DMS153 treated with DMSO at 0.1 percent for 48 hours (cell line): ENCODE results near the gene KCNIP1.

ENCODE experiments used
- DNase-seq: peaks from one replicate; lab custom pipeline; 2025; ENCODE audit not compliant: unreplicated experiment; lab: John Stamatoyannopoulos, UW

Gene KCNIP1

DNA sequence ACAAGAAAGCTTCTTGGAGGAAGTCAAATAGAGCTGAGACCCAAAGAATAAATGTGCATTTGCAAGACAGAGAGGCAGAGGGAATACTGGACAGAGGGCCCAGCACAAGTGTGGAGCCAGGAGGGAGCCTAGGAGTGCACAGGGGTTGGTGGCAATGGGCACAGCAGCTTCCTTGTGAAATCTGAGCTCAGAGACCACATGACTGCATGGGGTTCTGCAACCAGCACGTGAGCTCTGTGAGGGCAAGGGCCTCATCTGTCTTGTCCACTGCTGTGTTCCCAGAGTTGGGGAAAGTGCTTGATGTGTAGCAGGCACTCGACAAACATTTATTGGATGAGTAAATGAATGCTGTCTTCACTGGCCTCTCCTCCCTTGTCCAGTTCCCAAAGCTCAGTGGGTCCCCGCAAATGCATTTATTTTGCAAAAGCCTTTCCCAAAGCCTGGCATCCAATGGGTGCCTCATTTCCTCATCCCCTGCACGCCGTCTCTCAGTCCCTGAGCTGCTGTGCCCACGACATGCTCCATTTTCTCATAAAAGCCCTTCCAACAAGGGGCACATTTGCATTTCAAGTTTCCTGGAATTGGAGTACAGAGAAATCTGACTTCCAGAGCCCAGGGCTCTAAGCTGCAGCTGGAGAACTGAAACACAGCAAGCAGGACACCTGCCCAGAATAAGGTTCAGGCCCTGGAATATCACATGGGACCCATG is 58.5 kb downstream of the KCNIP1 start:
- DNase-seq, result no peak

GRCh38 chr5:170562875-170563228 is 59.0 kb downstream of the KCNIP1 start:
- no peak for DNase-seq

GRCh38 chr5:170563824-170564567 is 60.2 kb downstream of the KCNIP1 start:
- no peak for DNase-seq

DNA sequence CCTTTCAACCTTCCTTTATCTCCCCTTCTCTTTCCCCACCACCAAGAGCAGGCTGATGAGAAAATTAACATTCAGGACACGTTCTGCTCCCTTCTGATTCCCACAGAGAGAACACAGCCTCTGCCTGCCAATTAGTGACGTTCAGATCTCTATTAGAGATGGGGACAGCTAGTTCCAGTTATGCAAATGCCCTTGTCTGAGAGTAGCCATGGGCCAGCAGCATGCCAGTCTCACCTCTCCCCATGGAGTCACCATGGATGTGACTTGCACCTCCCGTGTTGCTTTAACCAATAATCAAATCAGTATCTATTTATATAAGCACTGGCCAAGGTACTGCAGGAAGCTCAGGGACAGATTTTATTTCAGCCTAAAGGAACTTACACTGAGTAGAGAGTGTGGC is 61.3 kb downstream of the KCNIP1 start:
- no peak for DNase-seq

GRCh38 chr5:170569101-170569500 is 65.3 kb downstream of the KCNIP1 start:
- DNase-seq, result no peak

DNA sequence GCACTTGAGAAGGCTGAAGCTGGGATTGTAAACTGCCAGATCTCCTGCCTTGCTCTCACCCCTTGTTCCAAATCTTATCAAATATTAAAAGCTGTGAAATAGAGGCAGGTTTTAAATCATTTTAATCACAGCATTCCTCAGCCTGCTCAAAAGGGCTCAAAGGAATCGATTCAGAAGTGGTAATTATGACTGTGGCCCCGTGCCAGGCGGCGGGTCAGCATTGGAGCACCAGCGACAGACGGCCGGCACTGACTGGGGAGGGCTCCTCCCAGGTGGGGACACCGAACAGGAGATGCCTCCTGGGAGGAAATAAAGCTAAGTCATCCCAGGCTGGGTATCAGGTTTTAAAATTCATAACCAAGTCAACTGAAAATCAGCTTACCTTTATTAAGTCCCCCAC is 66.7 kb downstream of the KCNIP1 start:
- DNase-seq, result no peak

DNA sequence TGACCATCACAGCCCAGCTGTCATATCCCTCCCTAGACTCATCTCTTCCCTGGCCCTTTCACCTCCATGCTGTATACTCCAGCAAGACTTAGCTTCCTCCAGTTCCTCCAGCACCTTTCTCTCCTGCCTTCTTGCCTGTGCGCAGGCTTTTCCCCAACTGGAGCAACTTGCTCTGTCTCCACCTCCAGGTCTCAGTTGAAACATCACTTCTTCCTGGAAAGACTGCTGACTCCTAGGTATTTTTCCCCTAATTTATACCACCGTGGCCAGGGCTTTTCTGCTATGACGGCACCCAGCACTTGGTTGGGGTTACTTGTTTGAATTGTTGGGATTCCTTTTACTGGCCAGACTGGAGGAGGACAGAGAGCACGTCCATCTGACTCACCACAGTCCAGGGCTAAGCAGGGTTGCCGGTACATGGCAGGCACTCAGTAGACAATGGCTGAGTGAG is 67.5 kb downstream of the KCNIP1 start:
- no peak for DNase-seq

DNA sequence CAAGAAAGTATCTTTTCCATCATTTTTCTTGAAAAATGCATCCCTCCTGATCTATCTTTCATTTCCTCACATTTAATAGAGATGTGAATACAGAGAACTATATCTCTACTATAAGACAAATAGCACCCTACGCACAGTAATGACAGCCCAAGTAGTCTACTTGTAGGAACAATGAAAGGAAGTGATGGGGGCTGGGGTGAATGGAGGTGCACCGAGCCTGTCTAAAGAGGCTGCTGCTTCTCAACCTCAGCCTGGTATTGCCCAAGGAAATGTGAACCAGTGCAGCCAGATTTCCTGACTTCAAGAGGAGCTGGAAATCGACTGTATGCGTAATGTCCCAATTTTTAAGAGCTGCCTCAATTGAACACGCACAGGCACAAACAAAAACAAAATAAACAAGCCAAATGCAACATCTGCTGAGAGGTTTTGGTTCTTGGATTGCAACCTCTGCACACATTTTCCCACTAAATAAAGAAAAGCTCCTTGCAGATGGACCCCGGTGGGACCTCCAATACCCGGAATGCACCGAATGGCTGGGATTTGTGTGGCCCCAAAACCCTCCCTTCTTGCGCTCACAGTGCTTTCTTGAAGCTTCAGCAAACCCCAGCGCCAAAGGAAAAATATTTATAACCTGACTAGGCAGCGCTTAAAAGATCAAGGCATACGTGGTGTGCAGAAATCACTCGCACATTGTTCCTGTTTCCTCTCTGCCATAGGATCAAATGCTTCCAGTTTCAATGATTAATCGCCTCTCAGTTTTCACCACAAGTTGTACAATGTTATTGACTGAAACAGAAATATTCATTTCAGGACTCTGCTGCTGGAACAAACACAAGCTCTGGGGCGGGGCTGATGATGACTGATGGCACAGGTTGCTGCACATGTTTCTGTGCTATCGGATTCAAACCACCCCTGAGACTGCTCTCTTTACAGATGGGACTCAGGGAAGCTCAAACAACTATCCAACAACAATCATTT is 68.3 kb downstream of the KCNIP1 start:
- DNase-seq, result no peak

GRCh38 chr5:170573114-170573513 is 69.3 kb downstream of the KCNIP1 start:
- no peak for DNase-seq

DNA sequence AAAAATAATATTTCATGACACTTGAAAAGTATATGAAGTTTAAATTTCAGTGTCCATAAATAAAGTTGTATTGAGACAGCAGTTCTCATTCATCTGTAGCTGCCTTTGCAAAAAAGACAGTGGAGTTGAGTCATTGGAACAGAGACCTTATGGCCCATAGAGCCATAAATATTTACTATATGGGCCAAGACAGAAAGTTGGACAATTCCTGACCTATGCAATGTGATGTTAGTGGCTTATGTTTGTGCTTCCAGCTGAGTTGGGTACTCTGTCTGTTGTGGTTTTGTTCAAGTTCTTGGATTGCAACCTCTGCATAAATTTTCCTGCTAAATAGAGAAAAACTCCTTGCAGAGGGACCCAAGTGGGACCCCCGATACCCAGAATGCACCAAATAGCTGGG is 69.8 kb downstream of the KCNIP1 start:
- DNase-seq, result no peak

DNA sequence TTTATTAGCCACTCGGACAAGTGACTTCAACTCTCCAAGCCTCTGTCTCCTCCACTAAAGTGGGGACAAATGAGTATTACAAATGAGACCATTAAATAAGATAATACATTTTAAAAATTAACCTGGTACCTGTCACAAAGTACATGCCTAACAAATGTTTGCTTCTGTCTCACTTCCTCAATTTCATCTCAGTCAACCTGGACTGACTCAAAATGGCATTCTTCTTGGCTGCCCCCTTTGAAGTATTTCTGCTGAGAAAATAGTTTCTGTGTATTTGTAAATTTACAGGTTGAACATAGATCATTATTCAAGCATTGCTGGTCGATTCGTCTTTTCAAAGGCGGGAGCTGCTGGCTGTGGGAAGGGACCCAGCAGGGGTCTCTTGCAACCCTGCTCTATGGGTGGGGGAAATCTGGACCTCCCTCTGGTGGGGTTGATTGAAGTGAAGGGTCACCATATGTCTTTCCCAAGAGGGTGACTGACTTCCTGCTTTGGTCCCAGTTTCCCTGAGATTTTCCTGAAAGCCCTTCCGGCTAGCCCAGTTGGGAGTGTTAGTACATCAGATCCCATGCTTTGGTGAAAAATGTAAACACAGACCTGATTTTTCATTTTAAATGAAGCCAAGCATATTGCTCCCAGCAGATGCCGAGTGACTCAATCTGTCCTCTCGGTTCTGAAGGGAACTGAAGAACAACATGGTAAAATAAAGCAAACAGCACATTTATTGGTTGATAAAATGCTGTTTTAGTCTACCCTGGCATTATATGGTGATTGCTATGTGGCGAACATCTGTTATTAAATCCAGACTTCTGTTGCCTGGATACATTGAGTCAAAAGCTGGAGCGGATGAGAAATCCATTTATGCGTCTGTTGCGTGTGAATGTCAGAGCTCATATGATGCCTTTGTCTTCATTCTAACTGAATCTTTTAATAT is 73.0 kb downstream of the KCNIP1 start:
- DNase-seq, result no peak

DNA sequence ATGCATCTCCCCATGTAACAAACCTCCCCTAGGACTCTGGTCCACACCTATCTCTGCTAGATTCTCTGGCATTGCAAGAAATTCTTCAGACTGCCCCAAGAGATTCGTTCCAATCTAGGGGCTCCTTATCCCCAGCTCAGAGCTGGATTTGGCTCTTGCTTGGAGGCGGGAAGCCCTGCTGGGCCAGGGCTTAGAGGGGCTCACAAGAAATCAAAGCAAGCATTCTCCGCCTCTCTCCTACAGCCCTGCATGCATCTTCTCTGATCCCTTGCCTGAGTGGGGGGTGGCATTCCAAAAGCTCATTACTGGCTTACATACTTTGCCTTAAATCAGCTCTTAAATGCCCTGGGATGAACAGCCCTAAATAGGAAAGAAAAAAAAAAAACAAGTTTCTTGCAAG is 75.8 kb downstream of the KCNIP1 start:
- DNase-seq, result no peak

DNA sequence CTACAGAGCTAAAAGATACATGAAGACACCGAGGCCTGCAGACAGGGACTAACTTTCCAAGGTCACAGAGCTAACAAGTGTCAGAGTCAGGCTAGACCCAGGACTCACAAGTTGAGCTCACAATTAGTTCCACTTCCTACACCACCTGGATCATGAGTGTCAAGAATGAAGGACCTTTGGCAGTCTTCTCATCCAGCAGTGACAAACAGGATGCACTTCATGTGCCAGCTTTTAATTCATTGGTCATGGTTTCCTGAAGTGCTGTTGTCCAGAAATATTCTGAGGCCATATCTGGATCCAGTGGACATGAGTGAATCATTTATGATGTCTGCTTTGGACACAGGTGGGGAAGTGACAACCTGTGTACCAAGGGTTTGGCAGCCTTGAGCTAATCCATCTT is 77.4 kb downstream of the KCNIP1 start:
- DNase-seq, result no peak

GRCh38 chr5:170582644-170583330 is 79.0 kb downstream of the KCNIP1 start:
- DNase-seq, result no peak

GRCh38 chr5:170584003-170584402 is 80.2 kb downstream of the KCNIP1 start:
- DNase-seq, result no peak

DNA sequence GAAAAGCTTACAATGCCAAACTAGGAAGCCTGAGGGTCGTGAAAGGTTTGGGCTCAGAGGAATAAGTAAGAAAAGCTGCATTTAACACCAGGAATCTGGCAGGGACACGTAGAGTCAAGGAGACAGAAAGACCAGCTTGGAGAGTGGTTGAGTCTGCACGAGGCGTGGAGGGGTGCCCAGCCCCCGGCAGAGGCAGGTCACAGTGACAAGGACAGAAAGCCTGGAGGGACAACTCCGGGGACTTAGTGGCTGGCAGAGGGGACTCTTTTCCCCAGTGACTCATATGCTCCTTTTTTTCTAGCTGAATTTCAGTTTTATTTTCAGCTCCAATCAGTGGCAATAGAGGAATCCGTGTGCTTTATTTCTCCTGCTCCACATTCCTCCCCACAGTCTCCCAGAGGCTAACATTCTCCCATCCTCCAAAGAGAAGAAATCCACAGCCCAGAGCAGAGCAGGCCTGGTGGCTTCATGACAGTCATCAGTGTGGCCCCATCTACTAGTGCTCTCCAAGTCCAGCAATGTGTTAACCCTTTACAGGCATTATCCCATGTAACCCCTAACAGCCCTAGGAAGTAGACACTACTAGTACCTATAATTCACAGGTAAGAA is 80.7 kb downstream of the KCNIP1 start:
- no peak for DNase-seq

DNA sequence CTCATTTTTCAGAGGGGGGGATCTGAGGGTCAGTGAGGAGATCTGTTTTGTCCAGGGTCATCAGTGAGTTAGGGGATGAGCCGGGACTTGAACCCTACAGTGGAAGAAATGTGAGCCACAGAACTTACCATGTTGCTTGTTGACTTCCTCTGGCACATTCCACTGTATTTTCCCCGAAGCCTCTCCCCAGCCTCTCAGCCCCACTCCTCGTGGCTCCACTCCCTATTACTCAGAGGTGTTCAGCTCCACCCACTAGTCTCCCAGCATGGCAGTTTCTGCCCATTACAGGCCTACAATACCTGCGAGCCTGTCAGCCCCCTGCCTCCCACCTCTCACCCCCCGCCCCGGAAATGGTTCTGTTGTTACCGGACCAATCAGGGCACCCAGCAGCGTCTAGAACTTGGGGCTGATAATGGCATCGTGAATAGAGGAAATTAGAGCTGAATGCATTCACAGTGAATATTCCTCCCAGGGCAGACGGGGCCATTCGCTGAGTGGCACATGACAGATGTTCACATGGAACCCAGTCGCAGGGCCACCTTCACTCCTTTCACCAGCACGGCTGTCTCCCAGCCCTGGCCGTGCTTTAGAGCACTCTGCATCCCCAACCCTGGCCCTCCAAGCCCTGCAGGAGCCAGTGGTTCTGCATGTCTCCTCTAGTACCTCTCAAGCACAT is 81.6 kb downstream of the KCNIP1 start:
- no peak for DNase-seq

DNA sequence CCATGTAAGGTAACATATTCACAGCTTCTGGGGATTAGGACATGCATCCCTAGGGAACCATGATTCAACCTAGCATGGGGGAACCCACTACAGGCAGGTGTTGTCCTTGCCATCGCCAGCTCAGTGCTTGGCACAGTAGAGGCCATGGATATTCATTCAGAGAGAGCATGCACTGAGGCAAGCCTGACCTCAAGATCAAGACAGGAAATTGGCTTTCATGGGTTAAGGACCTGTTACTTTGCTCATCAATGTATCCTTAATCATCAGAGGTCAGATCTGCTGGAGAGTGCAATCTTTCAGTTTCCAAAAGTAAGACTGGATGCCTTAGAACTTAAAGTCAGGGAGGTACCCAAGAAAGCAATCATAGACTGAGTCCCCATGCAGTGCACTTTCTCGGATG is 84.0 kb downstream of the KCNIP1 start:
- no peak for DNase-seq

DNA sequence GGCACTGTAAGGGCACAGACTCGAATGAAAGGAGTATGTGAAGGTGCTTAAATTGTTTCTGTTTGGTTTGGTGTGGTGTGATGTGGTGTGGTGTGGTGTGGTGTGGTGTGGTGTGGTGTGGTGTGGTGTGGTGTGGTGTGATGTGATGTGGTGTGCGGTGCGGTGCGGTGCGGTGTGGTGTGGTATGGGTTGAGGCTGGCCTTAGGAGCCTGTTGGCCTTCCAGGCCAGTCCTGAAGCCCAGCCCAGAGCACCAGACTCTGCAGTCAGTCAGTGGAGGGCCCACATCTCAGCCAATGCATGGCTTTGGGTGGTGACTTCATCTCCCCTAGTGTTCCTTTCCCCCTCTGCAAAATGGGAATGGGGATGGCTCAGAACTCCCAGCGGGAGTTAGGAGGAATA is 85.8 kb downstream of the KCNIP1 start:
- no peak for DNase-seq
